ENCODE results near the gene KCNA1.

- TF ChIP-seq EZH2 (IDR thresholded peaks at IDR 0.05; ENCODE audit: low read length, unreplicated experiment) (no peak), CTCF (conservative IDR thresholded peaks at IDR 0.05; ENCODE audit: low read depth, low read length) (no peak), EZH2phosphoT487 (IDR thresholded peaks at IDR 0.05; ENCODE audit: borderline replicate concordance, low read length) (no peak)
These were observed 47.3 kb downstream of the KCNA1 start for GRCh38 chr12:4956968-4957367.

All from PC-3 (cell line).